ACC112 (cell line): ENCODE measurements around the gene MAPK1.
A peak's percentile ranks its signal among the peaks of the same experiment; 100 is the strongest.
"Not testable (repeated sequence)": the region's sequence is repeated elsewhere in the genome, so short reads cannot be mapped to it uniquely, and the experiment has no call there.

Experiments used
- H2AFZ ChIP-seq: fragments of 200-600 bp; sonication (generic); one replicate; pipeline ENCODE4 v1.6.0; 2017; ENCODE audit warnings: antibody characterized with exemption, low read length; ENCODE audit not compliant: unreplicated experiment
- H3K27ac ChIP-seq: fragments of 200-600 bp; sonication (generic); 2 replicates; pipeline ENCODE4 v1.5.1; 2014; ENCODE audit warnings: low read depth, mild to moderate bottlenecking, antibody characterized with exemption, low read length, moderate library complexity
- H3K27me3 ChIP-seq: fragments of 200-600 bp; sonication (generic); 2 replicates; pipeline ENCODE4 v1.6.1; 2014; ENCODE audit warnings: mild to moderate bottlenecking, antibody characterized with exemption, low read length, moderate library complexity, mixed read lengths; ENCODE audit not compliant: insufficient read depth
- H3K36me3 ChIP-seq: fragments of 200-600 bp; sonication (generic); 2 replicates; pipeline ENCODE4 v1.6.1; 2016; ENCODE audit warnings: mild to moderate bottlenecking, antibody characterized with exemption, low read length, moderate library complexity, mixed read lengths; ENCODE audit not compliant: insufficient read depth
- H3K4me1 ChIP-seq: fragments of 200-600 bp; sonication (generic); one replicate; pipeline ENCODE4 v1.6.1; 2016; ENCODE audit warnings: low read length, mixed read lengths; ENCODE audit not compliant: insufficient read depth, unreplicated experiment, control insufficient read depth
- H3K4me3 ChIP-seq: fragments of 200-600 bp; sonication (generic); 2 replicates; pipeline ENCODE4 v1.5.1; 2014; ENCODE audit warnings: mild to moderate bottlenecking, low read depth, low read length
- H3K79me2 ChIP-seq: fragments of 200-600 bp; sonication (generic); one replicate; pipeline ENCODE4 v1.6.0; 2016; ENCODE audit warnings: low read length; ENCODE audit not compliant: control insufficient read depth, unreplicated experiment, insufficient read depth

MAPK1 gene

GRCh38 chr22:21816787-21817496 lies 50.5 kb downstream of the MAPK1 start:
- Histone ChIP-seq H3K4me1 (peaks cover 16% of the 10 kb centered on the region), H3K27me3 (no peaks in the 10 kb centered on the region), H2AFZ (no peak overlapping the region), H3K36me3 (no peaks in the 10 kb centered on the region), H3K27ac (peak overlapping the region; percentile 99), H3K79me2 (peaks cover 64% of the 10 kb centered on the region), H3K4me3 (peak overlapping the region; percentile 30; the same call in 1 of the 2 replicates)

DNA sequence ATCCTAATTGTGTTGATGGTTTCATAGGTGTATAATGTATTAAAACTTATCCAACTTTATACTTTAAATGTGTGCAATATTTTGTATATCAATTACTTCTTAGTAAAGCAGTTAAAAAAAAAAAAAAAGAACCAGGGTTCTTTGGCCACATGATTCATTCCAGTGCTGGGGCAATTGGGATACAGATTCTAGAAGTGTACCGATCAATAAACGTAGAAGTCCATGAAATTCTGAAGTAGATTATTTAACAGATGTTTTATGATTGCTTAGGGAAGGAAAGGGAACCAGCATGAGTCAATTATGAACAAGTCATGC lies 51.0 kb downstream of the MAPK1 start:
- no peak overlapping the region; the same call in 1 of the 2 replicates for H3K4me3 ChIP-seq
- H3K27ac ChIP-seq = peak overlapping the region; percentile 99
- no peaks in the 10 kb centered on the region for H3K27me3 ChIP-seq
- H3K79me2 ChIP-seq = peaks cover 64% of the 10 kb centered on the region
- H2AFZ ChIP-seq = no peak overlapping the region
- H3K4me1 ChIP-seq = peaks cover 16% of the 10 kb centered on the region
- H3K36me3 ChIP-seq = no peaks in the 10 kb centered on the region

DNA sequence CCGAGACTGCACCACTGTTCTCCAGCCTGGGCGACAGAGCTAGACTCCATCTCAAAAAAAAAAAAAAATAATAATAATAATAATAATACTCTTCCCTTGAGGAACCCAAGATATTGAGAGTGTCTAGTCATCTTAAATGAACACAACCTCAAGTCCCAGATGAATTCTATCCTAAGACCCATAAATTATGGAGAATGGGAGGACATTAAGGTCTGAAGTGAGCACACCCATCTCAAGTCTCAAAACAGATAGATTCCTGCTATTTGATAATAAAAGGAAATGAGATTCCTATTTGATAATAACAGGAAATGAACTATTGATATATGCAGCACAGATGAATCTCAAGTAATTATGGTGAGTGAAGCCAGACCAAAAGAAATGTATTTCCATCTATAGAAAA lies 51.5 kb downstream of the MAPK1 start:
- Histone ChIP-seq H3K27ac (peak overlapping the region; percentile 99), H3K79me2 (peaks cover 62% of the 10 kb centered on the region), H3K4me3 (no peak overlapping the region; the same call in 1 of the 2 replicates), H2AFZ (no peak overlapping the region), H3K27me3 (no peaks in the 10 kb centered on the region), H3K36me3 (no peaks in the 10 kb centered on the region), H3K4me1 (peaks cover 16% of the 10 kb centered on the region)

- H3K4me1 ChIP-seq = peaks cover 16% of the 10 kb centered on the region
- H3K79me2 ChIP-seq = peaks cover 66% of the 10 kb centered on the region
- H3K27me3 ChIP-seq = no peaks in the 10 kb centered on the region
- H3K4me3 ChIP-seq = no peak overlapping the region
- peak overlapping the region; percentile 99; the same call in 1 of the 2 replicates for H3K27ac ChIP-seq
- H3K36me3 ChIP-seq = no peaks in the 10 kb centered on the region
- no peak overlapping the region for H2AFZ ChIP-seq
Observed at GRCh38 chr22:21815357-21815756, 52.1 kb downstream of the MAPK1 start.

- Histone ChIP-seq H2AFZ (no peak overlapping the region), H3K4me3 (no peak overlapping the region), H3K79me2 (peaks cover 66% of the 10 kb centered on the region), H3K27me3 (no peaks in the 10 kb centered on the region), H3K27ac (no peak overlapping the region), H3K4me1 (peaks cover 12% of the 10 kb centered on the region), H3K36me3 (no peaks in the 10 kb centered on the region; the same call in 1 of the 2 replicates)
Observed at GRCh38 chr22:21811982-21812381, 55.5 kb downstream of the MAPK1 start.

GRCh38 chr22:21807544-21808529 lies 59.6 kb downstream of the MAPK1 start:
- Histone ChIP-seq H3K36me3 (peaks cover 9% of the 10 kb centered on the region; the same call in 1 of the 2 replicates), H3K27me3 (no peaks in the 10 kb centered on the region), H3K4me3 (no peak overlapping the region), H3K27ac (no peak overlapping the region), H2AFZ (no peak overlapping the region), H3K79me2 (peaks cover 43% of the 10 kb centered on the region), H3K4me1 (no peaks in the 10 kb centered on the region)

DNA sequence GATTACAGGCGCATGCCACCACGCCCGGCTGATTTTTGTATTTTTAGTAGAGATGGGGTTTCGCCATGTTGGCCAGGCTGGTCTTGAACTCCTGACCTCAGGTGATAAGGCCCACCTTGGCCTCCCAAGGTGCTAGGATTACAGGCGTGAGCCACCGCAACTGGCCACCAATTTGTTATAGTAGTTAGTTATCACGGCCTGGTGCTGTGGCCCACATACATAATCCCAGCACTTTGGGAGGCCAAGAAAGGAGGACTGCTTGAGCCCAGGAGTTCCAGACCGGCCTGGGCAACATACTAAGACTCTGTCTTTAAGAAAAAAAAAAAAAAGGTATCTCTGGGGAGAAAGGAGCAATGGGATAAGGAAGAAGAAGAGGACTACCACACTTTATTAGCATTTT lies 62.1 kb downstream of the MAPK1 start:
- not testable (repeated sequence) for H3K27ac ChIP-seq, H3K27me3 ChIP-seq

DNA sequence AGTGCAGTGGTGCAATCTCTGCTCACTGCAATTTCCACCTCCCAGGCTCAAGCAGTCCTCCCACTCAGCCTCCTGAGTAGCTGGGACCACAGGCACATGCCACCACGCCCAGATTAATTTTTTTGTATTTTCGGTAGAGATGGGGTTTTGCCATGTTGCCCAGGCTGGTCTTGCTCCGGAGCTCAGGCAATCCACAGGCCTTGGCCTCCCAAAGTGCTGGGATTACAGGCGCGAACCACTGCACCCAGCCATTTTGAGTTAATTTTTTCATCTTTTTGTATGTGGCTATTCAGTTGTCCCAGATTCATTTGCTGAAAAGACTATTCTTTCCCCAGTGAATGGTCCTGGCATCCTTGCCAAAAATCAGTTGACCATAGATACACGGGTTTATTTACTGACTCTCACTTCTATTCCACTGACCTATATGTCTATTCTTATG lies 63.6 kb downstream of the MAPK1 start:
- Histone ChIP-seq H3K27me3 (no peaks in the 10 kb centered on the region), H3K4me1 (no peaks in the 10 kb centered on the region), H2AFZ (no peak overlapping the region), H3K36me3 (peaks cover 18% of the 10 kb centered on the region; the same call in 1 of the 2 replicates), H3K79me2 (peaks cover 21% of the 10 kb centered on the region), H3K27ac (no peak overlapping the region), H3K4me3 (no peak overlapping the region)

More for the DNA sequence above, 62.1 kb downstream of the MAPK1 start:
- Histone ChIP-seq H3K79me2 (peaks cover 25% of the 10 kb centered on the region), H3K36me3 (peaks cover 14% of the 10 kb centered on the region; the same call in 1 of the 2 replicates)
- H2AFZ ChIP-seq, H3K4me3 ChIP-seq, H3K4me1 ChIP-seq: not testable (repeated sequence)

DNA sequence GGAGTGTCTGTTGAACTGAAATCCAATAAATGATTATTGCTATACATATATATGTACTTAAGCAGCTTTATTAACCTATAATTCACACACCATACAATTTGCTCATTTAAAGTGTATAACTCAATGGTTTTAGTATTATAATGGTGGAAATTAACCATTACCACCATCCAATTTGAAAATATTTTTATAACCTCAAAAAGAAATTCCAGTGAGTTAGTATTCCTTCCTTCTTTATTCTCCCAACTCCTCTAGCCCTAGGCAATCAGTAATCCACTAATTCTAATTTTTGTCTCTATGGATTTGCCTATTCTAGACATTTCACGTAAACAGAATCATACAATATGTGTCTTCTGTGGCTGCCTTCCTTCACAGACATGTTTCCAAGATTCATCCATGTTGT lies 64.8 kb downstream of the MAPK1 start:
- Histone ChIP-seq H3K4me3 (no peak overlapping the region), H3K27me3 (no peaks in the 10 kb centered on the region), H2AFZ (no peak overlapping the region), H3K4me1 (no peaks in the 10 kb centered on the region), H3K36me3 (peaks cover 18% of the 10 kb centered on the region; the same call in 1 of the 2 replicates), H3K27ac (no peak overlapping the region), H3K79me2 (peaks cover 10% of the 10 kb centered on the region)

GRCh38 chr22:21802056-21802455 lies 65.4 kb downstream of the MAPK1 start:
- no peak overlapping the region for H3K4me3 ChIP-seq
- no peaks in the 10 kb centered on the region for H3K4me1 ChIP-seq
- H2AFZ ChIP-seq = no peak overlapping the region
- H3K79me2 ChIP-seq = peaks cover 8% of the 10 kb centered on the region
- H3K27me3 ChIP-seq = no peaks in the 10 kb centered on the region
- H3K36me3 ChIP-seq = 0 out of 2 replicates have a peak, but pooled peaks cover 18% of the 10 kb centered on the region
- no peak overlapping the region for H3K27ac ChIP-seq
